OCI-LY7 (cell line): ENCODE results near the gene RIMBP2. TPM values are rescaled to one million over a fixed set of nuclear protein-coding genes. Genes with fewer than 3 reads are reported as not detected.

Source experiments
- BruUV-seq: library from RNA; stranded (reverse); fragments of 400-500 nt; replicated peaks from 2 replicates; lab custom pipeline; 2021; lab: Mats Ljungman, UMichigan
- CTCF ChIA-PET: fragments of 300-600 bp; sonication (Branson Sonifier 250); formaldehyde crosslinking; loops from one replicate; lab custom pipeline; 2022; ENCODE audit warnings: antibody characterized with exemption; ENCODE audit not compliant: unreplicated experiment; lab: Charles Lee
- POLR2A ChIA-PET: fragments of 300-600 bp; sonication (Branson Sonifier 250); formaldehyde crosslinking; loops from one replicate; lab custom pipeline; 2022; ENCODE audit warnings: antibody characterized with exemption; lab: Charles Lee
- DNase-seq: peaks from one replicate; pipeline ENCODE4 v3.0.0-alpha.2; 2015; ENCODE audit warnings: low spot score
- H2AFZ ChIP-seq: fragments of 200-600 bp; sonication (generic), shearing (Covaris generic); 2 replicates; pipeline ENCODE4 v1.6.1; 2014; ENCODE audit warnings: mild to moderate bottlenecking, antibody characterized with exemption, low read length, moderate library complexity
- H3K27ac ChIP-seq: fragments of 200-600 bp; sonication (generic); 2 replicates; pipeline ENCODE4 v1.5.1; 2014; ENCODE audit warnings: mixed run types, low read depth, mild to moderate bottlenecking, moderate library complexity, low read length, inconsistent platforms; ENCODE audit not compliant: poor library complexity, severe bottlenecking
- H3K36me3 ChIP-seq: fragments of 200-600 bp; sonication (generic); 2 replicates; pipeline ENCODE4 v1.6.1; 2014; ENCODE audit warnings: mild to moderate bottlenecking, antibody characterized with exemption, low read length, moderate library complexity, mixed read lengths; ENCODE audit not compliant: insufficient read depth
- H3K4me1 ChIP-seq: fragments of 200-600 bp; sonication (generic); 2 replicates; pipeline ENCODE4 v1.5.1; 2014; ENCODE audit warnings: mild to moderate bottlenecking, low read length; ENCODE audit not compliant: insufficient read depth, poor library complexity, severe bottlenecking
- H3K4me2 ChIP-seq: fragments of 200-600 bp; sonication (generic); 2 replicates; pipeline ENCODE4 v1.6.1; 2014; ENCODE audit warnings: mild to moderate bottlenecking, low read length
- H3K4me3 ChIP-seq: fragments of 200-600 bp; sonication (generic); 2 replicates; pipeline ENCODE4 v1.5.1; 2014; ENCODE audit warnings: mild to moderate bottlenecking, low read depth, low read length; ENCODE audit not compliant: poor library complexity, severe bottlenecking
- H3K79me2 ChIP-seq: fragments of 200-600 bp; sonication (generic); 2 replicates; pipeline ENCODE4 v1.6.1; 2016; ENCODE audit warnings: low read depth, mild to moderate bottlenecking, low read length, moderate library complexity, mixed read lengths; ENCODE audit not compliant: insufficient read depth
- H3K9me2 ChIP-seq: fragments of 200-600 bp; sonication (generic); 2 replicates; pipeline ENCODE4 v1.6.1; 2016; ENCODE audit warnings: mild to moderate bottlenecking, low read length, mixed read lengths; ENCODE audit not compliant: insufficient read depth
- H3K9me3 ChIP-seq: fragments of 200-600 bp; sonication (generic); 2 replicates; pipeline ENCODE4 v1.6.1; 2014; ENCODE audit warnings: mild to moderate bottlenecking, mixed run types, low read length, mixed read lengths
- H4K20me1 ChIP-seq: fragments of 200-600 bp; sonication (generic); 2 replicates; pipeline ENCODE4 v1.6.1; 2014; ENCODE audit warnings: mild to moderate bottlenecking, antibody characterized with exemption, low read length, moderate library complexity, mixed read lengths; ENCODE audit not compliant: insufficient read depth
- EZH2phosphoT487 ChIP-seq: fragments of 200-600 bp; sonication (generic); IDR thresholded peaks from 2 replicates; pipeline ENCODE4 v1.6.1; 2018; ENCODE audit warnings: low read depth, borderline replicate concordance, mild to moderate bottlenecking, mixed run types, antibody characterized with exemption, low read length, moderate library complexity, mixed read lengths
- intact Hi-C: fragments of 100-400 bp; cut with micrococcal nuclease; formaldehyde crosslinking; loops from one replicate; pipeline ENCODE4 v1.10.0; 2022; ENCODE audit not compliant: unreplicated experiment
- total RNA-seq, 2 experiments: library from RNA; depleted of rRNA in 1 of 2; stranded (reverse); fragments of >200 nt in 1 of 2; shearing (Covaris generic) in 1 of 2; gene quantifications; 2 replicates each; pipeline ENCODE4 v1.2.3, GENCODE V29; 2014 to 2022
- TF ChIP-seq, protein P1 (sequence below): fragments of 200-600 bp; sonication (generic); conservative IDR thresholded peaks from 2 replicates; pipeline ENCODE4 v1.5.1; 2014; ENCODE audit warnings: mild to moderate bottlenecking, antibody characterized with exemption, low read length, moderate library complexity, mixed read lengths

Gene RIMBP2
- total RNA-seq, 2 experiments from 2014 or later: not detected

DNA sequence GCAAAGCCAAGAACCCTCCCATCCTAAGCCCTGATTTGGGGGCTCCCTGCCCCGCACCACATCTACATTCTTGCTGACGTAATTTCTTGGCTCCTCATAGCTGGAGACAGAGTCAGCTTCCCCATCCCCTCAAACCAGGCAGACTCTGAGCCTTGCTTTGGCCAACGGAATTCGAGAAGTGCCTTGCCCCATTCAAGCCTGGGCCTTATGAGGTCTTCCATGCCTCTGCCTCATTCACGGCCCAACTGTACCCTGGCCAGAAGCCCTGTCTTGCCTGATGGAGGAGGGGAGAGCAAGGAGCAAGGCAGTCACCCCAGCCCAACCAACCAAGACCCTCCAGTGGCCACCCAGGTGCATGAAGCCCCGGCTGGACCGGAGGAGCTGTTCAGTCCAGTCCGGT is 214.3 kb downstream of the RIMBP2 start:
- H3K27ac ChIP-seq: no peak overlapping the region
- ChIA-PET CTCF (no interaction called here), POLR2A (no interaction called here)
- H3K4me1 ChIP-seq: no peaks in the 10 kb centered on the region
- no TSS peak for BruUV-seq
- no peaks in the 10 kb centered on the region for H3K36me3 ChIP-seq
- DNase-seq: no peak
- H3K9me2 ChIP-seq: no peaks in the 10 kb centered on the region
- no peak overlapping the region for H3K4me3 ChIP-seq
- no peaks in the 10 kb centered on the region for H3K79me2 ChIP-seq
- no peaks in the 10 kb centered on the region; the same call in 1 of the 2 replicates for H3K9me3 ChIP-seq
- H2AFZ ChIP-seq: no peak overlapping the region
- no peaks in the 10 kb centered on the region for H4K20me1 ChIP-seq
- TF ChIP-seq, protein P1, sequence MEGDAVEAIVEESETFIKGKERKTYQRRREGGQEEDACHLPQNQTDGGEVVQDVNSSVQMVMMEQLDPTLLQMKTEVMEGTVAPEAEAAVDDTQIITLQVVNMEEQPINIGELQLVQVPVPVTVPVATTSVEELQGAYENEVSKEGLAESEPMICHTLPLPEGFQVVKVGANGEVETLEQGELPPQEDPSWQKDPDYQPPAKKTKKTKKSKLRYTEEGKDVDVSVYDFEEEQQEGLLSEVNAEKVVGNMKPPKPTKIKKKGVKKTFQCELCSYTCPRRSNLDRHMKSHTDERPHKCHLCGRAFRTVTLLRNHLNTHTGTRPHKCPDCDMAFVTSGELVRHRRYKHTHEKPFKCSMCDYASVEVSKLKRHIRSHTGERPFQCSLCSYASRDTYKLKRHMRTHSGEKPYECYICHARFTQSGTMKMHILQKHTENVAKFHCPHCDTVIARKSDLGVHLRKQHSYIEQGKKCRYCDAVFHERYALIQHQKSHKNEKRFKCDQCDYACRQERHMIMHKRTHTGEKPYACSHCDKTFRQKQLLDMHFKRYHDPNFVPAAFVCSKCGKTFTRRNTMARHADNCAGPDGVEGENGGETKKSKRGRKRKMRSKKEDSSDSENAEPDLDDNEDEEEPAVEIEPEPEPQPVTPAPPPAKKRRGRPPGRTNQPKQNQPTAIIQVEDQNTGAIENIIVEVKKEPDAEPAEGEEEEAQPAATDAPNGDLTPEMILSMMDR: no peak
- TF ChIP-seq EZH2phosphoT487: no peak
- intact Hi-C loops: no loop called here
- H3K4me2 ChIP-seq: no peak overlapping the region

DNA sequence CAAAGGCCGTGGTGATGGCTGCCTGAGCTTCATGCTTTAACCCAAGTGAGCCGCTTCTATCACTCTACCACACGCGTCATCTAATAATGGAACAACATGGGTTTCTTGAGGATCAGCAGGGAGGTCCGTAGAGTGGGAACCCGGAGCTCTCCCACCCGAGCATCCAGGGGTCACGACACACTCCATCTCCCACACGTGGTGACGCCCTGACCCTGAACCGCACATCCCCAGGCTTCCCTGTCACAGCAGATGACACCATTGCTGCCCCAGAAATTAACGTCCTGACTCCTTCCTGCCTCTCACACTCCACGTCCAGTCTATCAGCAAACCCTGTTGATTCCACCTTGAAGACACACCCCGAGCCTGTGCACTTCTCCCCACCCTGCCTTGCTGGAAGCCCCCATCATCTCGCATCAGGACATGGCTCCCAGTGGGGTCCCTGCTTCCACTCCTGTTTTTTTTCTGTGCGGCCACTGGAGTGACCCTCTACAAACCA is 215.2 kb downstream of the RIMBP2 start:
- Histone ChIP-seq H3K9me3 (no peaks in the 10 kb centered on the region), H3K9me2 (no peaks in the 10 kb centered on the region), H3K27ac (no peak overlapping the region), H3K79me2 (no peaks in the 10 kb centered on the region), H4K20me1 (no peaks in the 10 kb centered on the region), H3K4me3 (no peak overlapping the region), H3K36me3 (no peaks in the 10 kb centered on the region), H3K4me2 (no peak overlapping the region), H2AFZ (no peak overlapping the region), H3K4me1 (no peaks in the 10 kb centered on the region)
- TF ChIP-seq, protein P1: no peak
- BruUV-seq: no TSS peak
- ChIA-PET CTCF (no interaction called here), POLR2A (interaction anchor here (0.6 kb wide), 1 partner anchor 306 kb away, joined by 3 read pairs; no protein-coding TSS in a partner anchor)
- DNase-seq: no peak
- intact Hi-C loops: no loop called here

DNA sequence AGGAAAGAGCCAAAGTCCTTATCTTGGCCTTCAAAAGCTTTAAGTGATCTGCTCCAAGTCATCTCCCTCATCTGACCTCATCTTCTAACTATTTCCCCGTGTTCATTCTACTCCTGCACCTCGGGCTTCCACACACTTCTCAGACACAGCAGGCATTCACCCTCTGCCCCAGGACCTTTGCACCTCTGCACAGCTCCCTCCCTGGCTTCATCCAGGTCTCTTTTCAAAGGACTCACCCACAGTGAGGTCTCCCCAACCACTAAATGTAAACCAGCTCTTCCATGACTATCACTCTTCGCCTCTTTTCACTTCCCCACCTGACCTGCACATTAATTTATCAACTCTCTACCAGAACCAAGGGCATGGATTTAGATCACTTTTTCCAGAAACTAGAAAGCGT is 216.6 kb downstream of the RIMBP2 start:
- ChIA-PET CTCF (no interaction called here), POLR2A (no interaction called here)
- Histone ChIP-seq H3K4me2 (no peak overlapping the region), H3K4me1 (no peaks in the 10 kb centered on the region), H3K9me2 (no peaks in the 10 kb centered on the region), H3K79me2 (no peaks in the 10 kb centered on the region), H3K36me3 (no peaks in the 10 kb centered on the region), H3K9me3 (no peaks in the 10 kb centered on the region), H3K4me3 (no peak overlapping the region), H3K27ac (no peak overlapping the region), H4K20me1 (no peaks in the 10 kb centered on the region), H2AFZ (no peak overlapping the region)
- BruUV-seq: no TSS peak
- intact Hi-C loops: no loop called here
- TF ChIP-seq EZH2phosphoT487: no peak
- TF ChIP-seq, protein P1: no peak
- no peak for DNase-seq
